Natural killer cell (primary cell): Measurements from ENCODE around the gene UROC1. TPM values are rescaled to one million over a fixed set of nuclear protein-coding genes. Genes with fewer than 3 reads are reported as not detected.
A peak's percentile ranks its signal among the peaks of the same experiment; 100 is the strongest.

Experiments
- ATAC-seq, 3 donors: fragments of 150-1000 bp in 2 of 3; fragments of 200-7000 bp in 1 of 3; cut with Tn5 transposase; 1 replicate in 1 of 3; 2 replicates in 2 of 3; pipeline ENCODE4 v1.10.0; 2021; ENCODE audit warnings: mild to moderate bottlenecking in 2 of 3, moderate library complexity in 2 of 3
- DNase-seq, 2 donors: peaks; one replicate each; pipeline versions ENCODE4 v3.0.0 to v3.0.0-alpha.2; 2013 to 2021; ENCODE audit warnings: mixed read lengths in 1 of 2
- H3K27ac ChIP-seq: one replicate; pipeline ENCODE4 v1.5.1; 2013; ENCODE audit warnings: mild to moderate bottlenecking, low read length
- H3K27me3 ChIP-seq: one replicate; pipeline ENCODE4 v1.6.1; 2013; ENCODE audit warnings: low read length; ENCODE audit not compliant: control insufficient read depth, insufficient read depth
- H3K36me3 ChIP-seq: one replicate; pipeline ENCODE4 v1.6.1; 2013; ENCODE audit warnings: low read length; ENCODE audit not compliant: control insufficient read depth, insufficient read depth
- H3K4me1 ChIP-seq: one replicate; pipeline ENCODE4 v1.6.1; 2013; ENCODE audit warnings: low read length; ENCODE audit not compliant: control insufficient read depth, insufficient read depth
- H3K4me3 ChIP-seq: one replicate; pipeline ENCODE4 v1.5.1; 2013; ENCODE audit warnings: low read length
- H3K9me3 ChIP-seq: one replicate; pipeline ENCODE4 v1.6.1; 2013; ENCODE audit warnings: low read length; ENCODE audit not compliant: control insufficient read depth, insufficient read depth
- H3K27ac Mint-ChIP-seq, 2 donors: one replicate each; pipeline ENCODE4 v1.8.0; 2022; ENCODE audit warnings: mild to moderate bottlenecking in 2 of 2, mixed read lengths in 2 of 2, moderate library complexity in 1 of 2
- H3K27me3 Mint-ChIP-seq, 2 donors: one replicate each; pipeline ENCODE4 v1.8.0; 2022; ENCODE audit warnings: low read depth in 2 of 2, mixed read lengths in 2 of 2
- H3K36me3 Mint-ChIP-seq: one replicate; pipeline ENCODE4 v1.8.0; 2022; ENCODE audit warnings: mixed read lengths
- H3K4me1 Mint-ChIP-seq, 2 donors: one replicate each; pipeline ENCODE4 v1.8.0; 2022; ENCODE audit warnings: mixed read lengths in 2 of 2
- H3K4me3 Mint-ChIP-seq: one replicate; pipeline ENCODE4 v1.8.0; 2022; ENCODE audit warnings: mild to moderate bottlenecking, moderate library complexity, mixed read lengths
- H3K9me3 Mint-ChIP-seq, 2 donors: one replicate each; pipeline ENCODE4 v1.8.0; 2022; ENCODE audit warnings: mixed read lengths in 2 of 2
- WGBS: methylation state at CpG from one replicate; pipeline ENCODE4 v1.1.7; 2013; ENCODE audit warnings: missing lambda C conversion rate; ENCODE audit not compliant: insufficient coverage; 5-methylcytosine and 5-hydroxymethylcytosine counted together
- intact Hi-C: fragments of 100-400 bp; cut with micrococcal nuclease; formaldehyde crosslinking; loops from one replicate; pipeline ENCODE4 v1.14.2; 2022
- total RNA-seq, 4 donors: library from RNA; stranded (reverse); fragments of 120-200 nt in 1 of 4; gene quantifications; one replicate each; pipeline versions ENCODE4 v1.2.3 to v1.2.4, GENCODE V29; 2013 to 2022
- TF ChIP-seq, protein P1 (sequence below): fragments of 200-600 bp; IDR thresholded peaks from one replicate; pipeline ENCODE4 v1.8.0; 2022; ENCODE audit warnings: antibody characterized with exemption

The UROC1 gene
- total RNA-seq, 3 donors from 2014 or later (not counting 1 experiment from before 2014, with no cell fraction given), result not detected

DNA sequence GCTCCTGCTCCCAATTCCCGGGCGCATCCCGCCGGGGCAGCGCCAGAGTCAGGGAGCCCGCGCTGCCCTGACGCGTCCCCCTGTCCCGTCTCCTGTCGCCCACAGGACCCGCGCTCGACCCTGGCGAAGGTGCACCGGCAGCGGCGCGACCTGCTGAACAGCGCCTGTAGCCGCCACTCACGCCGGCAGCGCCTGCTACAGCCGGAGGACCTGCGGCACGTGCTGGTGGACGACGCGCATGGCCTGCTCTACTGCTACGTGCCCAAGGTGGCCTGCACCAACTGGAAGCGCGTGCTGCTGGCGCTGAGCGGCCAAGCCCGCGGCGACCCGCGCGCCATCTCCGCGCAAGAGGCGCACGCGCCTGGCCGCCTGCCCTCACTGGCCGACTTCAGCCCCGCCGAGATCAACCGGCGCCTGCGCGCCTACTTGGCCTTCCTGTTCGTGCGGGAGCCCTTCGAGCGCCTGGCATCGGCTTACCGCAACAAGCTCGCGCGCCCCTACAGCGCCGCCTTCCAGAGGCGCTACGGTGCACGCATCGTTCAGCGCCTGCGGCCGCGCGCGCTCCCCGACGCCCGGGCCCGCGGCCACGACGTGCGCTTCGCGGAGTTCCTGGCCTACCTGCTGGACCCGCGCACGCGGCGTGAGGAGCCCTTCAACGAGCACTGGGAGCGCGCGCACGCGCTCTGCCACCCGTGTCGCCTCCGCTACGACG lies 24.2 kb upstream of the UROC1 start:
- H3K9me3 ChIP-seq, result no peaks in the 10 kb centered on the region
- no peaks in the 10 kb centered on the region for H3K36me3 ChIP-seq
- WGBS, result 95% methylated on average over 101 of the region's 101 CpGs
- no peak for ATAC-seq
- H3K4me1 ChIP-seq, result no peaks in the 10 kb centered on the region
- intact Hi-C loops, result no loop called here
- peaks cover under 1 to 7% of the 10 kb centered on the region in 2 donors for H3K27me3 Mint-ChIP-seq
- TF ChIP-seq, protein P1, sequence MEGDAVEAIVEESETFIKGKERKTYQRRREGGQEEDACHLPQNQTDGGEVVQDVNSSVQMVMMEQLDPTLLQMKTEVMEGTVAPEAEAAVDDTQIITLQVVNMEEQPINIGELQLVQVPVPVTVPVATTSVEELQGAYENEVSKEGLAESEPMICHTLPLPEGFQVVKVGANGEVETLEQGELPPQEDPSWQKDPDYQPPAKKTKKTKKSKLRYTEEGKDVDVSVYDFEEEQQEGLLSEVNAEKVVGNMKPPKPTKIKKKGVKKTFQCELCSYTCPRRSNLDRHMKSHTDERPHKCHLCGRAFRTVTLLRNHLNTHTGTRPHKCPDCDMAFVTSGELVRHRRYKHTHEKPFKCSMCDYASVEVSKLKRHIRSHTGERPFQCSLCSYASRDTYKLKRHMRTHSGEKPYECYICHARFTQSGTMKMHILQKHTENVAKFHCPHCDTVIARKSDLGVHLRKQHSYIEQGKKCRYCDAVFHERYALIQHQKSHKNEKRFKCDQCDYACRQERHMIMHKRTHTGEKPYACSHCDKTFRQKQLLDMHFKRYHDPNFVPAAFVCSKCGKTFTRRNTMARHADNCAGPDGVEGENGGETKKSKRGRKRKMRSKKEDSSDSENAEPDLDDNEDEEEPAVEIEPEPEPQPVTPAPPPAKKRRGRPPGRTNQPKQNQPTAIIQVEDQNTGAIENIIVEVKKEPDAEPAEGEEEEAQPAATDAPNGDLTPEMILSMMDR, result no peak
- peaks cover 9 to 21% of the 10 kb centered on the region in 2 donors for H3K4me1 Mint-ChIP-seq
- no peaks in the 10 kb centered on the region for H3K27me3 ChIP-seq
- peak in 1 of 2 donors; percentile 6 for DNase-seq
- H3K36me3 Mint-ChIP-seq, result no peaks in the 10 kb centered on the region
- no peak overlapping the region for H3K4me3 ChIP-seq
- no peaks in the 10 kb centered on the region for H3K9me3 Mint-ChIP-seq
- no peak overlapping the region for H3K27ac Mint-ChIP-seq
- H3K27ac ChIP-seq, result no peak overlapping the region
- no peak overlapping the region for H3K4me3 Mint-ChIP-seq

DNA sequence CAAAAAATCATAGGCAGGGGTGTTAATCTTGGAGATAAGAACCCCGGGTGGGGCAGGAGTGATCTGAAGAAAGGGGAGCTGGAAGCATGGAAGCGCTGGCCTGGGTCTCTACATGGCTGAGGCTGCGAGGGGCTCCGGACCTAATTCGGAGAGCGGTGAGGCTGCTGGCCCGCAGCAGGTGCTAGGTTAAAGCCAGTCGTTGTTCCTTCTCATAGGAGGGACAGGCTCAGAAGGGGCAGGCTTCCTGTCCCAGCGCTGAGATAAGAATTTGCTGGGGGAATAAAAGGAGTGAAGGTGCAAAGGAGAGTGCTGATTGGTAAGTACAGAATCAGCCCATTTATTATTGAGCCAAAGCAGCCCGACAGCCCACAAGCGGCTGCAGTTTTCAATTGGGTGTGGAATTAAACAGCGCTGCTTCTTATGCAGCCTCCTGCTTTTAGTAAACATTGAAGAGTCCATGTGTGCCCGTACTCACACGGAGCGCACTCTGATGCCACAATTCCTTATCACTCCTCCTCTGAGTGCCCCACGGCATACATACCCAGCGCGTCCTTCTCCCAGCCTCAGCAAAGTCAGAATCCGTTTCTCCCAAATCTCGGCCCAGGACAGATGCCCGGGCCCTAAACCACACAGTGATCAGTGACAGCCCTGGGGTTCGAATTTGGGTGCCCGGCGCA lies 23.5 kb upstream of the UROC1 start:
- intact Hi-C loops, result no loop called here
- TF ChIP-seq, protein P1, result no peak
- no peak overlapping the region for H3K27ac Mint-ChIP-seq
- no peaks in the 10 kb centered on the region for H3K36me3 ChIP-seq
- DNase-seq (no peak), ATAC-seq (no peak)
- no peaks in the 10 kb centered on the region for H3K9me3 Mint-ChIP-seq
- H3K27me3 Mint-ChIP-seq, result peaks cover 0 to 7% of the 10 kb centered on the region in 2 donors
- no peaks in the 10 kb centered on the region for H3K4me1 ChIP-seq
- H3K27me3 ChIP-seq, result no peaks in the 10 kb centered on the region
- H3K4me1 Mint-ChIP-seq, result peaks cover 9 to 21% of the 10 kb centered on the region in 2 donors
- H3K36me3 Mint-ChIP-seq, result no peaks in the 10 kb centered on the region
- no peak overlapping the region for H3K4me3 ChIP-seq
- no peaks in the 10 kb centered on the region for H3K9me3 ChIP-seq
- no peak overlapping the region for H3K27ac ChIP-seq
- no peak overlapping the region for H3K4me3 Mint-ChIP-seq
- 48% methylated on average over 24 of the region's 24 CpGs for WGBS

DNA sequence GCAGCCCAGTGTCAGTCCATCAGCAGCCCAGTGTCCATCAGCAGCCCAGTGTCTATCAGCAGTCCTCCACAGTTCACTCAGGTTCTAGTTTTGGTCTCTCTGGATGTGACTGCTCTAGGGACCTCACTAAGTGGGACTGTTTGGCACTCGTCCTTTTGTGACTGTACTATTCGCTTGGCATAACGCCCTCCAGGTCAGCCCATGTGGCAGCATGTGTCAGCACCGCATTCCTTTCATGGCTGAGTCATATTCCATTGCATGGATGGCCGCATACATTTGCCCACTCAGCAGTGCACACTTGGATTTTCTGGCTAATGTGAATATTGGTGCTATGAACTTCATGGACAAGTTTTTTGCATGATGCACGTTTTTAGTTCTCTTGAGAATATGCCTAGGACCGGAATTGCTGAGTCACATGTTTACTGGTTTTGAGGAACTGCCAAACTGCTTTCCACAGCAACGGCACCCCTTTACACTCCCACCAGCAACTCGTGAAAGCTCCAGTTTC lies 22.8 kb upstream of the UROC1 start:
- WGBS, result 34% methylated on average over 8 of the region's 9 CpGs

More for the DNA sequence above, 22.8 kb upstream of the UROC1 start:
- Histone ChIP-seq H3K4me3 (no peak overlapping the region), H3K9me3 (no peaks in the 10 kb centered on the region), H3K4me1 (no peaks in the 10 kb centered on the region), H3K36me3 (no peaks in the 10 kb centered on the region), H3K27ac (no peak overlapping the region), H3K27me3 (no peaks in the 10 kb centered on the region)
- no peak overlapping the region for H3K4me3 Mint-ChIP-seq
- ATAC-seq (no peak), DNase-seq (no peak)
- TF ChIP-seq, protein P1, result no peak
- H3K27me3 Mint-ChIP-seq, result peaks cover 2 to 7% of the 10 kb centered on the region in 2 donors
- H3K27ac Mint-ChIP-seq, result peak overlapping the region; percentile 15 to 39
- peaks cover 9 to 21% of the 10 kb centered on the region in 2 donors for H3K4me1 Mint-ChIP-seq
- no peaks in the 10 kb centered on the region for H3K36me3 Mint-ChIP-seq
- intact Hi-C loops, result no loop called here
- H3K9me3 Mint-ChIP-seq, result no peaks in the 10 kb centered on the region
